ENCODE measurements around the gene CACNG4.

DNA sequence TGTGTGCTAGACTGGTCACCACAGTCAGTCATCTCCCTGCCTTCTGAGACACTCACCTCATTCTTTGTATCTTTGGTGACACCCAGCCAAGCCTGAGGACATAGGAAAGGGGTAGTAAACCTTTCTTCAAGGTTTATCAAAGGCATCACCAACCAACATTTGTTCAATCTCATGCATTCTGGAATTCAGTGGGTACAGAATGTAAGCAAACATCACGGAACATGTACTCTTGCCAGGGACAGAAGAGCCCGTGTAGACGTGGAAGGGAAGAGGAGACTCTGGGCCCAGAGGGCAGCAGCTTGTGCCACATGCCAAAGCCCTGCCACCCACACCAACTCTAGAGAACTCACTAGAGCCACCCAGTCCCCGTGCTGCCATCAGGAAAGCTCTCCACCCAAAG lies 4.4 kb downstream of the CACNG4 start:
- no peak for TF ChIP-seq POLR2A (IDR thresholded peaks at IDR 0.05)
- TF ChIP-seq, protein P1, sequence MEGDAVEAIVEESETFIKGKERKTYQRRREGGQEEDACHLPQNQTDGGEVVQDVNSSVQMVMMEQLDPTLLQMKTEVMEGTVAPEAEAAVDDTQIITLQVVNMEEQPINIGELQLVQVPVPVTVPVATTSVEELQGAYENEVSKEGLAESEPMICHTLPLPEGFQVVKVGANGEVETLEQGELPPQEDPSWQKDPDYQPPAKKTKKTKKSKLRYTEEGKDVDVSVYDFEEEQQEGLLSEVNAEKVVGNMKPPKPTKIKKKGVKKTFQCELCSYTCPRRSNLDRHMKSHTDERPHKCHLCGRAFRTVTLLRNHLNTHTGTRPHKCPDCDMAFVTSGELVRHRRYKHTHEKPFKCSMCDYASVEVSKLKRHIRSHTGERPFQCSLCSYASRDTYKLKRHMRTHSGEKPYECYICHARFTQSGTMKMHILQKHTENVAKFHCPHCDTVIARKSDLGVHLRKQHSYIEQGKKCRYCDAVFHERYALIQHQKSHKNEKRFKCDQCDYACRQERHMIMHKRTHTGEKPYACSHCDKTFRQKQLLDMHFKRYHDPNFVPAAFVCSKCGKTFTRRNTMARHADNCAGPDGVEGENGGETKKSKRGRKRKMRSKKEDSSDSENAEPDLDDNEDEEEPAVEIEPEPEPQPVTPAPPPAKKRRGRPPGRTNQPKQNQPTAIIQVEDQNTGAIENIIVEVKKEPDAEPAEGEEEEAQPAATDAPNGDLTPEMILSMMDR (IDR thresholded peaks at IDR 0.05 in 4 of 5, conservative IDR thresholded peaks at IDR 0.05 in 1 of 5): no peak
